GM23338 (cell line): ENCODE measurements around the gene KRT12. TPM values are rescaled to one million over a fixed set of nuclear protein-coding genes. Genes with fewer than 3 reads are reported as not detected.

ENCODE experiments used
- ATAC-seq: fragments of 200-7000 bp; cut with Tn5 transposase; 3 replicates; pipeline ENCODE4 v1.9.1; 2020
- DNase-seq: peaks from one replicate; pipeline ENCODE4 v3.0.0-alpha.2; 2015; ENCODE audit warnings: low spot score
- H2AFZ ChIP-seq: fragments of 200-600 bp; sonication (generic); 2 replicates; pipeline ENCODE4 v1.8.0; 2016; ENCODE audit warnings: antibody characterized with exemption, mild to moderate bottlenecking, moderate library complexity
- H3F3A ChIP-seq: fragments of 200-600 bp; sonication (generic); replicated peaks from 2 replicates; pipeline ENCODE4 v1.8.0; 2017; ENCODE audit warnings: antibody characterized with exemption, mixed run types, low read depth
- H3K27ac ChIP-seq: fragments of 200-600 bp; sonication (generic); 2 replicates; pipeline ENCODE4 v1.6.1; 2016; ENCODE audit warnings: low read depth
- H3K27me3 ChIP-seq: fragments of 200-600 bp; sonication (generic); 2 replicates; pipeline ENCODE4 v1.8.0; 2016; ENCODE audit warnings: mild to moderate bottlenecking, mixed run types, moderate library complexity; ENCODE audit not compliant: insufficient read depth
- H3K36me3 ChIP-seq: fragments of 200-600 bp; sonication (generic); 2 replicates; pipeline ENCODE4 v1.8.0; 2016; ENCODE audit warnings: mild to moderate bottlenecking; ENCODE audit not compliant: insufficient read depth
- H3K4me1 ChIP-seq: fragments of 200-600 bp; sonication (generic); 2 replicates; pipeline ENCODE4 v1.8.0; 2016; ENCODE audit warnings: mild to moderate bottlenecking, moderate library complexity; ENCODE audit not compliant: insufficient read depth
- H3K4me2 ChIP-seq: fragments of 200-600 bp; sonication (generic); 2 replicates; pipeline ENCODE4 v1.7.1; 2017; ENCODE audit warnings: mixed run types
- H3K4me3 ChIP-seq: fragments of 200-600 bp; sonication (generic); 2 replicates; pipeline ENCODE4 v1.6.1; 2016; ENCODE audit warnings: mixed run types
- H3K79me2 ChIP-seq: fragments of 200-600 bp; sonication (generic); replicated peaks from 2 replicates; pipeline ENCODE4 v1.8.0; 2017; ENCODE audit warnings: mild to moderate bottlenecking; ENCODE audit not compliant: insufficient read depth
- H3K9me2 ChIP-seq: fragments of 200-600 bp; sonication (generic); 2 replicates; pipeline ENCODE4 v1.8.0; 2017; ENCODE audit not compliant: insufficient read depth
- H4K20me1 ChIP-seq: fragments of 200-600 bp; sonication (generic); replicated peaks from 2 replicates; pipeline ENCODE4 v1.8.0; 2017; ENCODE audit warnings: mild to moderate bottlenecking; ENCODE audit not compliant: insufficient read depth
- H3K27ac Mint-ChIP-seq: 2 replicates; pipeline ENCODE4 v1.8.0; 2020; ENCODE audit warnings: inconsistent platforms, mild to moderate bottlenecking, moderate library complexity, mixed read lengths
- H3K27me3 Mint-ChIP-seq: 3 replicates; pipeline ENCODE4 v1.8.0; 2022; ENCODE audit warnings: low read depth, mild to moderate bottlenecking, moderate library complexity, mixed read lengths, inconsistent platforms; ENCODE audit not compliant: insufficient read depth, poor library complexity
- H3K36me3 Mint-ChIP-seq: 3 replicates; pipeline ENCODE4 v1.8.0; 2021; ENCODE audit warnings: low read depth, mild to moderate bottlenecking, inconsistent platforms, moderate library complexity, mixed read lengths
- H3K4me1 Mint-ChIP-seq: 3 replicates; pipeline ENCODE4 v1.8.0; 2020; ENCODE audit warnings: mild to moderate bottlenecking, inconsistent platforms, mixed read lengths
- H3K4me3 Mint-ChIP-seq: 3 replicates; pipeline ENCODE4 v1.8.0; 2021; ENCODE audit warnings: moderate library complexity, mild to moderate bottlenecking, inconsistent platforms, mixed read lengths
- H3K9me3 Mint-ChIP-seq: 3 replicates; pipeline ENCODE4 v1.8.0; 2020; ENCODE audit warnings: moderate library complexity, mild to moderate bottlenecking, inconsistent platforms, mixed read lengths
- CREB1 ChIP-seq: fragments of 250-450 bp; sonication (Bioruptor Pico); IDR thresholded peaks from 2 replicates; pipeline ENCODE4 v1.5.0; 2020; ENCODE audit warnings: low read depth, mild to moderate bottlenecking, moderate library complexity
- CTCF ChIP-seq, 2 experiments: fragments of 200-600 bp in 1 of 2; sonication (generic) in 1 of 2; conservative IDR thresholded peaks; 2 replicates each; pipeline versions ENCODE4 v1.5.1 to v1.6.1; 2016 to 2017; ENCODE audit warnings: antibody characterized with exemption in 2 of 2, low read depth in 2 of 2, mild to moderate bottlenecking in 2 of 2, moderate library complexity in 1 of 2
- JUNB ChIP-seq: IDR thresholded peaks from one replicate; pipeline ENCODE4 v1.6.1; 2016; ENCODE audit warnings: antibody characterized with exemption; ENCODE audit not compliant: unreplicated experiment
- REST ChIP-seq: IDR thresholded peaks from one replicate; pipeline ENCODE4 v1.6.1; 2018; ENCODE audit warnings: antibody characterized with exemption; ENCODE audit not compliant: unreplicated experiment
- STAT1 ChIP-seq: IDR thresholded peaks from one replicate; pipeline ENCODE4 v1.6.1; 2016; ENCODE audit warnings: antibody characterized with exemption; ENCODE audit not compliant: unreplicated experiment
- polyA plus RNA-seq: library from polyadenylated mRNA; unstranded; fragments of >200 nt; fragmentation: Nextera tagmentation; extraction: Ambion mirVana; gene quantifications from 2 replicates; pipeline ENCODE4 v1.2.1, GENCODE V29; 2016
- total RNA-seq: library from RNA; depleted of rRNA; stranded (reverse); fragments of >200 nt; shearing (Covaris generic); gene quantifications from 2 replicates; pipeline ENCODE4 v1.2.3, GENCODE V29; 2014

The KRT12 gene
- total and polyA plus RNA-seq, 2 experiments from 2014 or later, result not detected

GRCh38 chr17:40878044-40878443, 11.0 kb upstream of the KRT12 start:
- Histone ChIP-seq H3K9me2 (no peaks in the 10 kb centered on the region; the same call in none of the 2 replicates), H3K4me3 (no peak overlapping the region), H3K4me1 (peaks cover 9% of the 10 kb centered on the region), H3K27me3 (no peaks in the 10 kb centered on the region), H3F3A (no peaks in the 10 kb centered on the region), H2AFZ (peak overlapping the region; percentile 44; the same call in 1 of the 2 replicates), H4K20me1 (no peaks in the 10 kb centered on the region), H3K79me2 (no peaks in the 10 kb centered on the region), H3K4me2 (no peak overlapping the region), H3K36me3 (no peaks in the 10 kb centered on the region), H3K27ac (no peak overlapping the region)
- DNase-seq, result no peak
- Mint-ChIP-seq H3K36me3 (no peaks in the 10 kb centered on the region), H3K9me3 (no peaks in the 10 kb centered on the region; the same call in 2 of the 3 replicates), H3K4me1 (peaks cover 15% of the 10 kb centered on the region), H3K4me3 (no peak overlapping the region), H3K27me3 (no peaks in the 10 kb centered on the region), H3K27ac (no peak overlapping the region)
- TF ChIP-seq CTCF (conservative IDR thresholded peaks at IDR 0.05; ENCODE audit: low read depth in 2 of 2) (0 out of 4 replicates have a peak, but pooled peaks of 1 of the 2 experiments have one; percentile 0), CREB1 (no peak)
- ATAC-seq, result no peak

- H3K27ac Mint-ChIP-seq, result 0 out of 2 replicates have a peak overlapping the region, but pooled peaks have one; percentile 15
- DNase-seq, result no peak
- H3F3A ChIP-seq, result no peaks in the 10 kb centered on the region
- TF ChIP-seq CTCF (conservative IDR thresholded peaks at IDR 0.05; ENCODE audit: low read depth in 2 of 2) (no peak), JUNB (no peak), REST (no peak), STAT1 (no peak)
- H3K27me3 ChIP-seq, result no peaks in the 10 kb centered on the region
- H3K9me3 Mint-ChIP-seq, result no peaks in the 10 kb centered on the region; the same call in 2 of the 3 replicates
- H3K4me3 Mint-ChIP-seq, result no peak overlapping the region
- H3K4me3 ChIP-seq, result 0 out of 2 replicates have a peak overlapping the region, but pooled peaks have one; percentile 8
- no peaks in the 10 kb centered on the region for H3K79me2 ChIP-seq
- H3K27ac ChIP-seq, result no peak overlapping the region
- H2AFZ ChIP-seq, result no peak overlapping the region
- no peak for ATAC-seq
- no peaks in the 10 kb centered on the region for H3K36me3 Mint-ChIP-seq
- H3K27me3 Mint-ChIP-seq, result no peaks in the 10 kb centered on the region
- H3K4me1 ChIP-seq, result peaks cover 9% of the 10 kb centered on the region
- no peaks in the 10 kb centered on the region for H3K36me3 ChIP-seq
- no peaks in the 10 kb centered on the region; the same call in none of the 2 replicates for H3K9me2 ChIP-seq
- peak overlapping the region; percentile 59 for H3K4me2 ChIP-seq
- H4K20me1 ChIP-seq, result no peaks in the 10 kb centered on the region
- H3K4me1 Mint-ChIP-seq, result peaks cover 27% of the 10 kb centered on the region
Observed at GRCh38 chr17:40873801-40874200, 6.8 kb upstream of the KRT12 start.
